GM23338 (cell line): Measurements from ENCODE around the gene ADGRE3.

ENCODE experiments used
- CREB1 ChIP-seq: fragments of 250-450 bp; sonication (Bioruptor Pico); IDR thresholded peaks from 2 replicates; pipeline ENCODE4 v1.5.0; 2020; ENCODE audit warnings: low read depth, mild to moderate bottlenecking, moderate library complexity
- CTCF ChIP-seq, 2 experiments: fragments of 200-600 bp in 1 of 2; sonication (generic) in 1 of 2; conservative IDR thresholded peaks; 2 replicates each; pipeline versions ENCODE4 v1.5.1 to v1.6.1; 2016 to 2017; ENCODE audit warnings: antibody characterized with exemption in 2 of 2, low read depth in 2 of 2, mild to moderate bottlenecking in 2 of 2, moderate library complexity in 1 of 2
- ETS1 ChIP-seq: IDR thresholded peaks from 2 replicates; pipeline ENCODE4 v1.6.1; 2016; ENCODE audit warnings: antibody characterized with exemption
- EZH2 ChIP-seq: fragments of 200-600 bp; sonication (generic); IDR thresholded peaks from one replicate; pipeline ENCODE4 v1.8.0; 2017; ENCODE audit warnings: antibody characterized with exemption, mild to moderate bottlenecking, low read depth; ENCODE audit not compliant: unreplicated experiment
- EZH2phosphoT487 ChIP-seq: fragments of 200-600 bp; sonication (generic); IDR thresholded peaks from one replicate; pipeline ENCODE4 v1.8.1; 2018; ENCODE audit warnings: antibody characterized with exemption; ENCODE audit not compliant: unreplicated experiment
- POLR2AphosphoS5 ChIP-seq: IDR thresholded peaks from 2 replicates; pipeline ENCODE4 v1.6.1; 2016; ENCODE audit warnings: antibody characterized with exemption, low read depth
- REST ChIP-seq: IDR thresholded peaks from one replicate; pipeline ENCODE4 v1.6.1; 2018; ENCODE audit warnings: antibody characterized with exemption; ENCODE audit not compliant: unreplicated experiment

GRCh38 chr19:14678199-14678598 is 3.6 kb upstream of the ADGRE3 start:
- TF ChIP-seq CTCF (conservative IDR thresholded peaks at IDR 0.05; ENCODE audit: low read depth in 2 of 2), result no peak
- no peak for TF ChIP-seq EZH2
- no peak for TF ChIP-seq POLR2AphosphoS5
- no peak for TF ChIP-seq ETS1
- TF ChIP-seq EZH2phosphoT487, result no peak
- no peak for TF ChIP-seq CREB1 (CRISPR knock-in tag)
- TF ChIP-seq REST, result no peak
